Head of caudate nucleus (tissue), 42 donors: ENCODE data around the gene PLA2G1B.

Source experiments
- DNase-seq, 42 donors: peaks; one replicate each; pipeline versions ENCODE4 v3.0.0 to v3.0.0-alpha.2; 2020 to 2021; ENCODE audit warnings: mixed read lengths in 7 of 42
- intact Hi-C: fragments of 100-400 bp; cut with DNase I; formaldehyde crosslinking; loops from one replicate; pipeline ENCODE4 v1.15.0; 2022

PLA2G1B gene

GRCh38 chr12:120286768-120287490, 40.6 kb downstream of the PLA2G1B start:
- DNase-seq = no peak
- intact Hi-C loops = no loop called here

GRCh38 chr12:120284381-120284780, 43.2 kb downstream of the PLA2G1B start:
- intact Hi-C loops = no loop called here

GRCh38 chr12:120283318-120283717, 44.3 kb downstream of the PLA2G1B start:
- intact Hi-C loops = no loop called here
- DNase-seq = no peak

More at GRCh38 chr12:120284381-120284780, 43.2 kb downstream of the PLA2G1B start:
- DNase-seq = no peak

- DNase-seq = no peak
Measured at GRCh38 chr12:120278137-120279069, 49.2 kb downstream of the PLA2G1B start.

GRCh38 chr12:120276734-120277133, 50.8 kb downstream of the PLA2G1B start:
- intact Hi-C loops = no loop called here
- DNase-seq = no peak

More at GRCh38 chr12:120278137-120279069, 49.2 kb downstream of the PLA2G1B start:
- intact Hi-C loops = no loop called here
